Stimulated activated CD4-positive, alpha-beta T cell treated with anti-CD3 and anti-CD28 coated beads, Interleukin-2, amount 100 ng/mL, for 48 hours (primary cell): ENCODE results near the gene GABPB1.

ENCODE experiments used
- DNase-seq, 2 donors: peaks; one replicate each; pipeline ENCODE4 v3.0.0-alpha.2; 2020

The GABPB1 gene

DNA sequence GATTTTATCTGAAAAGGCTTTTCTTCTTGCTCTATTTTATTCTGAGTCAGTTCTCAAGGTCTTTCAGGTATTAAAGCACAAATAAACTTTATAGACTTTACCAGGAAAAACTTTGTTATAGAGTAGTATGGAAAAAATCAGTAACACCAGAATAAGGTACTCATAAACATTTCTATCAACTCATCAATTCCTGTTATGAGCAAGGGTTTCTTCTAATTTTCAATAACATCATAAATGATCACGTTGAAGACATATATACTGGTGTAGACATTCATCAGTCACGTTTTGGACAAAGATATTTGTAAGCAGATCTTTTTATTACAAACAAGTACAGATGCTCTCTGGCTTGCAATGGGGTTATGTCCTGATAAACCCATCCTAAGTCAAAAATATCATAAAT, 79.9 kb downstream of the GABPB1 start:
- no peak for DNase-seq

DNA sequence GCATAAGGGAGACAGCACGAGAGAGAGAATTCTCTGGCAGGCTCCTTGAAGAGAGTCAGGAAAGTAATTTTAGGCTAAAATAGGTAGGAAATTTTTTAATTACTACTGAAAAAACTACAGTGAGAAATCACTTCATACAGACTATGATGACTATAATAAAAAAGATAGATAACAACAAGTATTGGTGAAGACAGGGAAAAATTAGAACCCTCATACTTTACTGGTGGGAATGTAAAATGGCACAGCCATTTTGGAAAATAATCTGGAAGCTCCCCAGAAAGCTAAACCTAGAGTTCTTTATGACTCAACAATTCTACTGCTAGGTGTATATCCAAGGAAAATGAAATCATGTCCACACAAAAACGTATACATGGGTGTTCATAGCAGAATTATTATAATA, 87.4 kb downstream of the GABPB1 start:
- DNase-seq = no peak

DNA sequence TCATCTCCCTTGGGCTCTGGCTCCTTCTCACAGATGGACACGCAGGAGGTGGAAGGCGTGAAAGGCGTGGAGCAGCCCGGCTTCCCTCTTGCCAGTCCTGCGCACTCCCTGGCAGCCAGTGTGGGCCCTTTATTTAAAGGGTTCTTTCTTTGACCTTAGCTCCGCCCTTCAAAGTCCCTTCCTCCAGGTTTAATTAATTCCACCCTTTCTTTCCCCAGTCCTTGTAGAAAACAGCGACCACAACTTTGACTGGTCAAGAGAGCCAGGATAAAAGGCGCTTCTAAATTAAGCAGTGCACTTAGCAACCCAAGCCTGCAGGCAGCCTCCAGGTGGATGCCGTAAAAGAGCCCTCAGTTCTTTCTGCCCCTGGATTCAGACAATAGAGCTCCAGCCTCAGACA, 89.4 kb downstream of the GABPB1 start, which contains the start of gene HDC:
HDC (minus strand) TSS at position 107 of the 400 bp plus-strand sequence; CDS start at position 4, 103 bp downstream.
- DNase-seq = no peak

DNA sequence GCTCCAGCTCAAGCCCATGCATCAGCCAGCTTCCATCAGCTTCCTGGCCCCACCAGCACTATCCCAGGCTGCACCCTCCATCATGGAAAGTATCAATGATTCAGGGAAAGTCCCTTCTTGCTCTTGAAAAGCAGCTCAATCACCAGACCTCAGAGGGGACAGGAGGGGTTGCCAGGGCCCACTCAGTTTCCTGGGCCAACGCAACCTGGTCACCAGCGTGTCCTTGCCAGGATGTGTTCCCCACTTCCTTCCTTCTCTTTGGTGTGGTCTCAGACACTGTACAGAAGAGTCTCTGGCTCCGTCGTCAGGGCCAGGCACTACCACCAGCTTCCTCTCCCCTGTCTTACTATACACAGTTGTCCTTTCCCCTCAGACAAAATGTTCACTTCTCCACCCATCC, 92.5 kb downstream of the GABPB1 start:
- no peak for DNase-seq

DNA sequence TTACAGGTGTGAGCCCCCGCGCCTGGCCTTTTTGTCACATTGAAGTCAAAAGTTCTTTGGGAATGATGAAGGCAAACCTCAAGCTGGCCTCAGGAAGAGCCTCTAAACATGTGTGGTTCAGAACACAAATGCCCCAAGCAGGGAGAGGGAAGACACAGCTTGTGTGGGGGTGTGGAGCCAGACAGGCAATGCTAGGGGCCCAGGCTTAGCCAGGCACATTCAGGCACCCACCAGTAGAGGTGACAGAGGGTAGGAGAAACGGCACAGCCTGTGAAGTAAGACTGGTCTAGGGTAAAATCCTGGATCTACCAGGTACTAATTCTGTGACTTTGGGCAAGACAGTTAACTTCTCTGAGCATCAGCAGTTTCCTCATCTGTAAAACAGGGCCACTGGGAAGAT, 93.0 kb downstream of the GABPB1 start:
- no peak for DNase-seq

DNA sequence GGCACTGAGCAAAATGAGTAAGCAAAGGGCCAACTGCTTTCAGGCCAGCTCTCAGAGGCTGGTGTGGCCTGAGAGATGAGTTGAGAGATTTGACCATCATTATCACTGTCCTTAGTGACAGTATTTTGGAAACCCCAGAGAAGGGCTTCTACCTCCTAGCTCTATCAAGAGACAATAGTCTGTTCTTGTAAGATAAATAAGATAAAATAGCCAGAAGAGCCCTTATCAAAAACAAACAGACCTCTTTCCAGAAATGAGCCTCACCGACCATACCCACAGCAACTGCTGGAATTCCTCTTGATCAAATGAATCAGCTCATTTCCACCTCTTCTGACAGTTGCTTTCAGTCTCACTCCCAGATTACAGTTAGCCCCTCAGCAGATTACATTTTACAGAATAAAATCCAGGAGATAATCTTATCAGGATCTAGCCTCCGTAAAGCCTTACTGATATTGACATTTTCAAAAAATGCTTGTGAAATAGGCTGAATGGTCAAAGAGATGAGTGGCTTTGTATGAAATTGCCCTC, 94.0 kb downstream of the GABPB1 start:
- DNase-seq = no peak

- DNase-seq = no peak
Measured at GRCh38 chr15:50259276-50259675, 95.7 kb downstream of the GABPB1 start.

GRCh38 chr15:50257924-50258323, 97.1 kb downstream of the GABPB1 start:
- no peak for DNase-seq

DNA sequence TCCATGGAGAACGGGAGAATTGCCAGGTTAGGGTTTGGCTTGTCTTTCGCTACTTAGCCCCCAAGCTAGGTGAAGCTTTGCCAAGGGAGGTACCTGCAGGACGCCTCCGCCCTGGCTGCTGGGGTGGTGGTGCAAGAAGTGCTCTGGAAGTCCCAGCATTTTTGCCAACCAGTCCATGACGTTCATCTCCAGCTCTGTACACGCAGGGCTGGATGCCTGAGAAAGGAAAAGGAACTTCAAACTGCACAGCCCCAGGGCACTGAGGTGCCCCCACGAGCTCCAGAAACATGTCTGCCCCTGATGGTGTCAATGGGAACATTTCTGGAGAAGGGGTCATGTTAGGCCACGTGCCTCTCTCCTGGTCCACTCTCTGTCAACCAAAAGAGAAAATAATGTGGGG, 97.7 kb downstream of the GABPB1 start:
- no peak for DNase-seq

- DNase-seq = no peak
Measured at GRCh38 chr15:50256188-50257041, 98.6 kb downstream of the GABPB1 start.

DNA sequence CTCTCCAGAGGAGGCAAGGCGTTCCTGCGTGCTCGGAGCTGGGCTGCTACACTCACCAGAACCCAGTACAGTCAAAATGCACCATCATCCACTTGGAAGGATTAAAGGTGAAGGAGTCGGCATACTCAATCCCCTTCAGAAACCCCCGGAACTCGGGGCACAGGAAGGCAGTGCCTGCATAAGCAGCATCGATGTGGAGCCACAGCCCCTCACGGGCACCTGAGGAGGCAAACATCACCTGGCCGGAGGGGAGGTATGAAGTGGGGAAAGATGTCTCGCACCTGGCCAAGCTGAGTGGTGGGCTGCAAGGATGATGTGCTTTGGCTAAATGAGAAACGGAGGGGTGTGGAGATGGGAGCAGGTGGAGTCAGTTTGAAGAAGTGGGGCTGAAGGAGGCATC, 102.4 kb downstream of the GABPB1 start:
- no peak for DNase-seq

DNA sequence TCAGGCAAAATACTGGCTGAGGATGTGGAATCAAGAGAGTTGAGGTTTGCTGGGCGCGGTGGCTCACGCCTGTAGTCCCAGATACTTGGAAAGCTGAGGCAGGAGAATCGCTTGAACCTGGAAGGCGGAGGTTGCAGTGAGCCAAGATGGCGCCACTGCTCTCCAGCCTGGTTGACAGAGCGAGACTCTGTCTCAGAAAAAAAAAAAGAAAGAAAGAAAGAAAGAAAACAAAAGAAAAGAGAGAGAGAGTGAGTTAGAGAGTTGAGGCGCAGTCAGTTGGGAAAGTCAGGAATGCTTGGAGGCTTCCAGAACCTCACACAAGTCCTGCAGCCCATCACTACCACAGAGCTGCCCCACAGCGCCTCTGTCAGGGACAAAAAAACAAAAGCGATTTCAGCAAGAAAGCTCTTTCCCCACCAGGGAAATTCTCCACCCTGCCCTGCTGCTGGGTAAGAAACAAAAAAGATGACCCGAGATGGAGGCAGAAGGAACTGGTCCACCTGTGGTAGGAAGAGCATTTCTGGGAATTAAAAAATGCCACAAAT, 103.3 kb downstream of the GABPB1 start:
- DNase-seq = no peak

- DNase-seq = no peak
Measured at GRCh38 chr15:50250760-50251394, 104.1 kb downstream of the GABPB1 start.

GRCh38 chr15:50249704-50250103, 105.3 kb downstream of the GABPB1 start:
- DNase-seq = no peak

DNA sequence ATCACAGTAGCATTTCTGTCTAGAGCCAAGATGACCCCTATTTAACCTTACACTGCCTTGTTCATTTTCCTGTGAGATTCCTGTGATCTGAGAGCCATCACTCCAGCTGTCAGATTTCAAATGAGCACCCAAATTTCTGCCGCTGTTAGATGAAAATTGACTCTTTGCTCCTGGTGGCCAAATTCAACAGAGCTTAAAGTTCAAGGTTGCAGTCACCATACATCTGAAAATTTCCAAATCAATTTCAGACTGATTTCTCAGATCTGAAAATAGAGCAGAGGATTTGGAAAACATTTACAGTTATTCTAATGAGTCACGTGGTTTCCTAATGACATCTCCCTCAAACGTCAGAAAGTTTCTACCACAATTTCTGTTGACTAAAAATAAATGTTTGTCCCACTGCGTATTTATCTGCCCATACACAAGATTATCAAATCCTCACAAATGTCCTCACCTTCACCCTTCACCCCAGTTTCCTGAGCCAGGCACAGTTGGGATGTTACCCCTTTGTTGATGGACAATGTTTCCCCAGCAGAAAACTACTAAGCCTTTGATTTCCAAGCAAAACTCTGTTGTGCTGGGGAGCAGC, 105.9 kb downstream of the GABPB1 start:
- no peak for DNase-seq

DNA sequence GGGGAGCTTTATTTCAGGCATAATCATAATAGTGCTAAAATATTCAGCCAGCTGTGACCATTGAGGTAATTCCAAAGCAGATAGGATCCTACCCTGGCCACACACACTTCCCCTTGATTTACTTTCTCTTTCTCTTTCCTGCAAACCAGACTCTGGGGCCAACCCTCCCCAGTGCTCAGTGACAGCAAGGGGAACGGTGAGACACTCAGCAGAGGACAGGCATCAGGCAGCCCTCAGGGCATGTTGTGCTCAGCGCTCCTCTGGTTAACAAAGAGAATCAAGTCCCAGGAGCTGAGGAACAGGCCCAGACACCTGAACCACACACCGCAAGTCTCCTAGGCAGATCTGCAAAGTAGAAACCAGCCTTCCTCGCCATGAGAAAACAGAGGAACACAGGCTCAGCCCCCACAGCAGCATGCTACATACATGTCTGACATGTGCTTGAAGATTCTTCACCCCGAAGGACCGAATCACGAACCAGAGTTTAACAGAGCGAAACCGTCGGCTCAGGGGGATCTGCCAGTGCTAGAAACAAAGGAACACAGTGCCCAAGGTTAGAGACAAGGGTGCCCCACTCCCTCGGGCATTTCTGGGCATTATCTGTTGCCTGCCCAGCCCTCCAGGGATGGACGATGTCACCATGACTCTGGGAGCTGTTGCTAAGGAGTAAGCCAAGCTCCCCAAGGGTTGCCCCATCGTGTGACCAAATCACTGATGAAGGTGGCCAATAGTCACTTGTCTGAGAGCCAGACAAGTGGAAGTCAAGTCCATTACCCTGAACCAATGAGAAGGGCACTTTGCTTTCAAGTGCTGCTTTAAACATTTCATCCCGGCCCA, 107.0 kb downstream of the GABPB1 start:
- peak in 1 of 2 donors; percentile 28 for DNase-seq

GRCh38 chr15:50246631-50247030, 108.4 kb downstream of the GABPB1 start:
- no peak for DNase-seq

GRCh38 chr15:50244959-50245624, 109.9 kb downstream of the GABPB1 start:
- DNase-seq = no peak

GRCh38 chr15:50244153-50244552, 110.8 kb downstream of the GABPB1 start:
- no peak for DNase-seq

DNA sequence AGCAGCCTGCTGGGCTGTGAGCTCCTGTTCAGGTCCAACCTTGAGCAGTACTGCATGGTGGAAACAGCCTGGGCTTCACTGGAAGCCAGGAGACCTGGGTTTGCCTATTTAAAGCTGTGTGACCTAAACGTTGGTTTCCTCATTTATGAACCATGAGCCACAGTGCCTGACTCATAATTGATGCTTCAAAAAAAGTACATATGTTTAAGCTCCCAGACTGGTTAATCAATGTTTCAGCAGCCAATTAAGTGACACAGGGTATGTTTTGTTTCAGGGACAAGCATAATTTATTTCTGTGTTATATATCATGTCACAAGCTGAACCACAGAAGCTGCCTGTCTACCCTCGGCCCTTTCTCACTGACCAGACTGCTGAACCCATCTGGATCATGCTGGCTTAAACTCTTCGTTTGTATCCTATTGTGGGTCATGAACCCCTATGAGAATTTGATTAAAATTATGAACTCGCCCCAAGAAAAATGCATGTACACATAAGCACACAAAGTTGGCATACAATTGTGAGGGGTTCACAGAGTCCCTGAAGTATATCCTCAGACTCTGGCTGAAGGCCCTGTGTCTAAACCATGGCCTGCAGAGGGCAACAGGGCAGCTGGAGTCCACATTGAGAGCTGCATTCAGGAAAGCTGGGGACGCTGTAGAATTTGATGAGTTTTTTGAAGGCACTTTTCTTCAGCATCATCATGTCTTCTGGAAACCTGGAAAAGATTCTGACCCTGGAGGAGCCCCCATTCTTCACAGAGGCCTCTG, 113.1 kb downstream of the GABPB1 start:
- DNase-seq = no peak

DNA sequence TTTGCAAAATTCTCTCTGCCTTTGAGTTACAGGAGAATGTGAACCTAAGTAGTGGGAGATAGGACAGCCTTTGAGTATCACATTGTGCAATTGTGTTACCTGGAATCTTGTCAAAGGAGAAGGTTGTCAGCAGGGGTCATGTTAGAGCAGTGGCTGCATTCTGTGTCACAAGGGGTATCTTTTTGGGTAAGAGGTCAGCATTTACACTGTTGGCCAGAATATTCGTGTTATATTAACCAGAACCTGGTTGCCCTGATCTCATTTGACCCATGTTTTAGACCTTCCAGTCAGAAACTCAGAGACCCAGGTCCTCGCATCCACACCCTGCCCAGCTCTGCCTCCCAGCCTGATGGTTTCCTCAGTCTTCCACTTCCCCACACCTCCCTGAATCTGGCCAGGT, 116.7 kb downstream of the GABPB1 start:
- no peak for DNase-seq
